ENCODE data around the gene SPO11. TPM values are rescaled to one million over a fixed set of nuclear protein-coding genes. Genes with fewer than 3 reads are reported as not detected.

SPO11 gene
- total RNA-seq, 1 experiment from 2014 or later: not detected

- TF ChIP-seq CTCF (conservative IDR thresholded peaks at IDR 0.05): no peak
- H4K91ac ChIP-seq (ENCODE audit: insufficient read length, low read depth, low read length): no peak overlapping the region
- H3K9ac ChIP-seq (ENCODE audit: extremely low read depth, insufficient read length, low read length): no peak overlapping the region
- DNase-seq: no peak
- peaks cover 6 to 8% of the 10 kb centered on the region in 2 experiments; a peak in 3 of 4 replicates for H3K4me1 Mint-ChIP-seq
- H3K4me1 ChIP-seq (ENCODE audit: insufficient read depth, low read length): no peaks in the 10 kb centered on the region
- no peaks in the 10 kb centered on the region for H4K20me1 ChIP-seq (ENCODE audit: control insufficient read depth, insufficient read depth, insufficient read length)
- H3K56ac ChIP-seq (ENCODE audit: insufficient read length, low read depth, low read length): no peak overlapping the region
- H3K27me3 ChIP-seq (ENCODE audit: insufficient read depth, low read length): no peaks in the 10 kb centered on the region
- H2BK20ac ChIP-seq (ENCODE audit: low read depth, low read length, poor library complexity, severe bottlenecking): no peak overlapping the region
- H3K23me2 ChIP-seq (ENCODE audit: insufficient read length, low read depth, low read length, poor library complexity, severe bottlenecking): no peaks in the 10 kb centered on the region
- no peaks in the 10 kb centered on the region for H3K79me1 ChIP-seq (ENCODE audit: insufficient read depth, low read depth, low read length, poor library complexity, severe bottlenecking)
- no peak overlapping the region for H2BK15ac ChIP-seq (ENCODE audit: low read depth, low read length)
- H3K27ac ChIP-seq (ENCODE audit: insufficient read length, low read depth, low read length): no peak overlapping the region
- no peak overlapping the region for H4K8ac ChIP-seq (replicated peaks; ENCODE audit: insufficient read length, low read depth, low read length)
- no peak overlapping the region for H3K23ac ChIP-seq (ENCODE audit: insufficient read length, low read depth, low read length)
- H3K4ac ChIP-seq (ENCODE audit: low read depth, low read length): no peak overlapping the region
- H2BK120ac ChIP-seq (ENCODE audit: low read depth, low read length, poor library complexity, severe bottlenecking): no peak overlapping the region
- no peak overlapping the region for H3K14ac ChIP-seq (ENCODE audit: insufficient read depth, low read length)
- peaks cover 26% of the 10 kb centered on the region for H3K27me3 Mint-ChIP-seq (ENCODE audit: low read depth)
- H3K18ac ChIP-seq (ENCODE audit: insufficient read length, low read depth, low read length): no peak overlapping the region
- no peak overlapping the region for H3T11ph ChIP-seq (ENCODE audit: low read length)
- no peak overlapping the region for H2BK5ac ChIP-seq (ENCODE audit: insufficient read length, low read length)
- H3K79me2 ChIP-seq (ENCODE audit: insufficient read depth, low read length): no peaks in the 10 kb centered on the region
- H2AFZ ChIP-seq (ENCODE audit: low read length): no peak overlapping the region
- H2BK12ac ChIP-seq (ENCODE audit: insufficient read length, low read depth, low read length): no peak overlapping the region
- no peak overlapping the region for H2AK5ac ChIP-seq (ENCODE audit: insufficient read length, low read length)
- no peaks in the 10 kb centered on the region for H3K36me3 Mint-ChIP-seq (ENCODE audit: insufficient read depth in 1 of 3, low read depth in 3 of 3)
- H3K9me3 ChIP-seq (ENCODE audit: control insufficient read depth, low read depth, low read length): no peaks in the 10 kb centered on the region
- H3K4me3 Mint-ChIP-seq: no peak overlapping the region
- H3K9me3 Mint-ChIP-seq: no peaks in the 10 kb centered on the region
- no peak overlapping the region for H3K4me2 ChIP-seq (ENCODE audit: insufficient read depth, insufficient read length, low read length)
- no peak overlapping the region for H4K5ac ChIP-seq (ENCODE audit: insufficient read length, low read depth, low read length)
- no CpG with 5 or more reads among the region's 4 CpGs for WGBS (ENCODE audit: extremely low coverage, insufficient read length, low lambda C conversion rate)
- no peak overlapping the region for H3K27ac Mint-ChIP-seq
Measured at GRCh38 chr20:57298457-57298856, 31.1 kb upstream of the SPO11 start.

All from H9 (cell line).